ENCODE data around the gene SUMF1. TPM values are rescaled to one million over a fixed set of nuclear protein-coding genes. Genes with fewer than 3 reads are reported as not detected.
A peak's percentile ranks its signal among the peaks of the same experiment; 100 is the strongest.

SUMF1 gene
- polyA plus RNA-seq, 1 donor (not counting 4 experiments of a cell fraction or from before 2014, with no cell fraction given) = 36.1 TPM

GRCh38 chr3:4320096-4320911 lies 146.8 kb downstream of the SUMF1 start:
- no peak for FAIRE-seq
- H3K4me1 ChIP-seq (ENCODE audit: control insufficient read depth, extremely low read depth, insufficient read depth, low read length) = no peaks in the 10 kb centered on the region
- H3K9me1 ChIP-seq (ENCODE audit: control insufficient read depth, extremely low read depth, insufficient read depth, low read length) = no peaks in the 10 kb centered on the region
- dilution Hi-C loops (cut with MboI; ENCODE audit: extremely low pct_ligation_motif_present, low sequenced_read_pairs) = no loop called here
- DNase-seq (ENCODE audit: low read depth, low spot score) = no peak
- no peak overlapping the region for H3K9ac ChIP-seq (ENCODE audit: control insufficient read depth, extremely low read depth, insufficient read depth, low read length)
- H4K20me1 ChIP-seq (ENCODE audit: control insufficient read depth, extremely low read depth, insufficient read depth, low read length) = no peaks in the 10 kb centered on the region
- no peak overlapping the region for H3K4me3 ChIP-seq (ENCODE audit: control insufficient read depth in 2 of 3, extremely low read depth in 1 of 3, insufficient read depth in 2 of 3, low read depth in 1 of 3, low read length in 3 of 3)
- no peaks in the 10 kb centered on the region for H3K27me3 ChIP-seq (ENCODE audit: control insufficient read depth, extremely low read depth, insufficient read depth, low read length)
- H2AFZ ChIP-seq (ENCODE audit: control insufficient read depth, low read length) = no peak overlapping the region
- no peaks in the 10 kb centered on the region for H3K36me3 ChIP-seq (ENCODE audit: control insufficient read depth in 2 of 2, extremely low read depth in 1 of 2, insufficient read depth in 2 of 2, low read length in 2 of 2)
- TF ChIP-seq EZH2 (IDR thresholded peaks at IDR 0.05; ENCODE audit: low read length) = no peak
- TF ChIP-seq, protein P1, sequence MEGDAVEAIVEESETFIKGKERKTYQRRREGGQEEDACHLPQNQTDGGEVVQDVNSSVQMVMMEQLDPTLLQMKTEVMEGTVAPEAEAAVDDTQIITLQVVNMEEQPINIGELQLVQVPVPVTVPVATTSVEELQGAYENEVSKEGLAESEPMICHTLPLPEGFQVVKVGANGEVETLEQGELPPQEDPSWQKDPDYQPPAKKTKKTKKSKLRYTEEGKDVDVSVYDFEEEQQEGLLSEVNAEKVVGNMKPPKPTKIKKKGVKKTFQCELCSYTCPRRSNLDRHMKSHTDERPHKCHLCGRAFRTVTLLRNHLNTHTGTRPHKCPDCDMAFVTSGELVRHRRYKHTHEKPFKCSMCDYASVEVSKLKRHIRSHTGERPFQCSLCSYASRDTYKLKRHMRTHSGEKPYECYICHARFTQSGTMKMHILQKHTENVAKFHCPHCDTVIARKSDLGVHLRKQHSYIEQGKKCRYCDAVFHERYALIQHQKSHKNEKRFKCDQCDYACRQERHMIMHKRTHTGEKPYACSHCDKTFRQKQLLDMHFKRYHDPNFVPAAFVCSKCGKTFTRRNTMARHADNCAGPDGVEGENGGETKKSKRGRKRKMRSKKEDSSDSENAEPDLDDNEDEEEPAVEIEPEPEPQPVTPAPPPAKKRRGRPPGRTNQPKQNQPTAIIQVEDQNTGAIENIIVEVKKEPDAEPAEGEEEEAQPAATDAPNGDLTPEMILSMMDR (optimal IDR thresholded peaks at IDR 0.05 in 1 of 3, IDR thresholded peaks at IDR 0.05 in 1 of 3, conservative IDR thresholded peaks at IDR 0.05 in 1 of 3; ENCODE audit: extremely low read depth in 1 of 3, insufficient read depth in 2 of 3, low read length in 3 of 3) = no peak
- no peak overlapping the region for H3K4me2 ChIP-seq (ENCODE audit: control insufficient read depth, extremely low read depth, insufficient read depth, low read depth, low read length)
- H3K27ac ChIP-seq (ENCODE audit: control insufficient read depth, insufficient read depth, low read length) = no peak overlapping the region
- no peaks in the 10 kb centered on the region for H3K9me3 ChIP-seq (ENCODE audit: control insufficient read depth, low read depth, low read length)
- H3K79me2 ChIP-seq (ENCODE audit: control insufficient read depth, insufficient read depth, low read length) = no peaks in the 10 kb centered on the region

DNA sequence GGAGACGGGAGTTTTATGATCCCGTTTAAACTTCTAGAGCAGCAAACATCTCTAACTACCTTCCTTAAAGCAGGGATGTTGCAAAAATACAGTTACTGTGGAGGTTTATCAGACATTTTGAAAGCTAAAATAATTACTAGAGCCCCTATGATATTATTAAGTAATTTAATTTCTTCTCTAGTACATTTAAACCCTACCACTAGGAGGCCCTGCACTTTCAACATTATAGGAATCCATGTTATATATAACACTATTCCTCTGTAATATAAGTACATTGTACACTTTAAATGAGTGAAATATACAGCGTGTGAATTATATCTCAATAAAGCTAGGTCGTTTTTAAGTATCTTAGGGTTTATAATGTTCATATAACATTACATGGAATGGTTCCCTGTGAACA lies 152.4 kb downstream of the SUMF1 start:
- TF ChIP-seq, protein P1 (optimal IDR thresholded peaks at IDR 0.05 in 1 of 3, IDR thresholded peaks at IDR 0.05 in 1 of 3, conservative IDR thresholded peaks at IDR 0.05 in 1 of 3; ENCODE audit: extremely low read depth in 1 of 3, insufficient read depth in 2 of 3, low read length in 3 of 3) = peak in 2 of 3 experiments; percentile 11 to 43
- TF ChIP-seq EZH2 (IDR thresholded peaks at IDR 0.05; ENCODE audit: low read length) = no peak
- Histone ChIP-seq H3K27me3 (ENCODE audit: control insufficient read depth, extremely low read depth, insufficient read depth, low read length) (no peaks in the 10 kb centered on the region), H3K4me3 (ENCODE audit: control insufficient read depth in 2 of 3, extremely low read depth in 1 of 3, insufficient read depth in 2 of 3, low read depth in 1 of 3, low read length in 3 of 3) (no peak overlapping the region), H4K20me1 (ENCODE audit: control insufficient read depth, extremely low read depth, insufficient read depth, low read length) (no peaks in the 10 kb centered on the region), H3K79me2 (ENCODE audit: control insufficient read depth, insufficient read depth, low read length) (no peaks in the 10 kb centered on the region), H3K36me3 (ENCODE audit: control insufficient read depth in 2 of 2, extremely low read depth in 1 of 2, insufficient read depth in 2 of 2, low read length in 2 of 2) (peaks cover 0 to 3% of the 10 kb centered on the region in 2 experiments), H3K4me1 (ENCODE audit: control insufficient read depth, extremely low read depth, insufficient read depth, low read length) (no peaks in the 10 kb centered on the region), H3K9me3 (ENCODE audit: control insufficient read depth, low read depth, low read length) (no peaks in the 10 kb centered on the region), H3K4me2 (ENCODE audit: control insufficient read depth, extremely low read depth, insufficient read depth, low read depth, low read length) (no peak overlapping the region), H3K9ac (ENCODE audit: control insufficient read depth, extremely low read depth, insufficient read depth, low read length) (no peak overlapping the region), H3K27ac (ENCODE audit: control insufficient read depth, insufficient read depth, low read length) (no peak overlapping the region), H2AFZ (ENCODE audit: control insufficient read depth, low read length) (no peak overlapping the region), H3K9me1 (ENCODE audit: control insufficient read depth, extremely low read depth, insufficient read depth, low read length) (no peaks in the 10 kb centered on the region)
- DNase-seq (ENCODE audit: low read depth, low spot score) (no peak), FAIRE-seq (no peak)
- dilution Hi-C loops (cut with MboI; ENCODE audit: extremely low pct_ligation_motif_present, low sequenced_read_pairs) = no loop called here

Data from keratinocyte (primary cell).